Peyer's patch (tissue), 4 donors: ENCODE results near the gene ZNF329.

Experiments used
- CTCF ChIP-seq, 6 experiments: fragments of 450-650 bp in 4 of 6; fragments of 200-600 bp in 2 of 6; sonication (generic) in 1 of 6; IDR thresholded peaks; one replicate each; pipeline ENCODE4 v1.5.1; 2017 to 2019; ENCODE audit warnings: antibody characterized with exemption in 6 of 6, mild to moderate bottlenecking in 3 of 6, moderate library complexity in 1 of 6
- POLR2A ChIP-seq, 2 donors: fragments of 450-650 bp; IDR thresholded peaks; one replicate each; pipeline ENCODE4 v1.5.1; 2017; ENCODE audit warnings: antibody characterized with exemption in 2 of 2, mild to moderate bottlenecking in 2 of 2, moderate library complexity in 2 of 2

GRCh38 chr19:58183817-58184215 lies 33.2 kb upstream of the ZNF329 start:
- TF ChIP-seq CTCF (IDR thresholded peaks at IDR 0.05) (no peak), POLR2A (IDR thresholded peaks at IDR 0.05) (no peak)
